H4 (cell line): Measurements from ENCODE around the gene SDHC. TPM values are rescaled to one million over a fixed set of nuclear protein-coding genes. Genes with fewer than 3 reads are reported as not detected.

ENCODE experiments used
- DNase-seq: peaks from one replicate; pipeline ENCODE4 v3.0.0-alpha.2; 2015; ENCODE audit warnings: low spot score
- total RNA-seq: library from RNA; depleted of rRNA; stranded (reverse); fragments of >200 nt; shearing (Covaris generic); gene quantifications from 2 replicates; pipeline ENCODE4 v1.2.3, GENCODE V29; 2014; rRNA removed

SDHC gene
- total RNA-seq, result 33.2 and 42.6 TPM in 2 replicates

- DNase-seq, result peak; percentile 65
Measured at GRCh38 chr1:161314201-161314981, at the start of gene SDHC. SDHC (plus strand) TSS chr1:161314381; CDS start chr1:161314406, 25 bp downstream.

GRCh38 chr1:161265305-161265704 lies 48.9 kb upstream of the SDHC start:
- DNase-seq, result no peak

GRCh38 chr1:161266202-161266601 lies 48.0 kb upstream of the SDHC start:
- DNase-seq, result no peak

GRCh38 chr1:161266836-161267235 lies 47.3 kb upstream of the SDHC start:
- no peak for DNase-seq

- no peak for DNase-seq
Measured at GRCh38 chr1:161267321-161267720, 46.9 kb upstream of the SDHC start.

GRCh38 chr1:161273402-161273801 lies 40.8 kb upstream of the SDHC start:
- DNase-seq, result no peak

GRCh38 chr1:161274874-161275273 lies 39.3 kb upstream of the SDHC start:
- DNase-seq, result no peak

- no peak for DNase-seq
Measured at GRCh38 chr1:161282991-161283390, 31.2 kb upstream of the SDHC start.

GRCh38 chr1:161285113-161285512 lies 29.1 kb upstream of the SDHC start:
- no peak for DNase-seq

GRCh38 chr1:161285521-161285920 lies 28.7 kb upstream of the SDHC start:
- DNase-seq, result no peak

GRCh38 chr1:161287482-161288054 lies 26.6 kb upstream of the SDHC start:
- no peak for DNase-seq

- DNase-seq, result no peak
Measured at GRCh38 chr1:161290779-161291178, 23.4 kb upstream of the SDHC start.

GRCh38 chr1:161297415-161297814 lies 16.8 kb upstream of the SDHC start:
- DNase-seq, result no peak

GRCh38 chr1:161298116-161298515 lies 16.1 kb upstream of the SDHC start:
- no peak for DNase-seq

- no peak for DNase-seq
Measured at GRCh38 chr1:161299347-161299746, 14.8 kb upstream of the SDHC start.

- no peak for DNase-seq
Measured at GRCh38 chr1:161300478-161300877, 13.7 kb upstream of the SDHC start.

GRCh38 chr1:161304927-161305866 lies 9.0 kb upstream of the SDHC start:
- DNase-seq, result no peak

GRCh38 chr1:161305867-161306519 lies 8.2 kb upstream of the SDHC start:
- no peak for DNase-seq

GRCh38 chr1:161307230-161307768 lies 6.9 kb upstream of the SDHC start:
- no peak for DNase-seq

- no peak for DNase-seq
Measured at GRCh38 chr1:161307892-161308638, 6.1 kb upstream of the SDHC start.

- no peak for DNase-seq
Measured at GRCh38 chr1:161309868-161310267, 4.3 kb upstream of the SDHC start, which contains the start of gene MPZ. MPZ (minus strand) TSS chr1:161309968; CDS start chr1:161309905, 63 bp downstream.
